ENCODE data around the gene PLCB1.

- TF ChIP-seq CTCF (conservative IDR thresholded peaks at IDR 0.05 in 1 of 2, IDR thresholded peaks at IDR 0.05 in 1 of 2; ENCODE audit: extremely low read depth in 1 of 2, insufficient read depth in 1 of 2, low read depth in 1 of 2, low read length in 2 of 2), result no peak
- no peak for TF ChIP-seq EZH2 (IDR thresholded peaks at IDR 0.05; ENCODE audit: borderline replicate concordance, low read length)
These were observed 190.7 kb downstream of the PLCB1 start for GRCh38 chr20:8322662-8323217.
